HCT116 (cell line): ENCODE results near the gene ARID5B. TPM values are rescaled to one million over a fixed set of nuclear protein-coding genes. Genes with fewer than 3 reads are reported as not detected.

Experiments
- ATAC-seq: fragments of 200-7000 bp; cut with Tn5 transposase; 2 replicates; pipeline ENCODE4 v1.9.1; 2020; ENCODE audit warnings: mild to moderate bottlenecking, moderate library complexity
- BruUV-seq: library from RNA; stranded (reverse); fragments of 400-500 nt; replicated peaks from 2 replicates; lab custom pipeline; 2021; lab: Mats Ljungman, UMichigan
- CTCF ChIA-PET: fragments of 300-600 bp; sonication (Branson Sonifier 250); formaldehyde crosslinking; loops from one replicate; lab custom pipeline; 2021; ENCODE audit warnings: antibody characterized with exemption; lab: Charles Lee
- POLR2A ChIA-PET: fragments of 300-600, 350-600 bp; sonication (Branson Sonifier 250); formaldehyde crosslinking; loops from one replicate; lab custom pipeline; 2021; ENCODE audit warnings: antibody characterized with exemption; lab: Charles Lee
- RAD21 ChIA-PET, 2 experiments: fragments of 300-600 bp; sonication (Branson Sonifier 250); formaldehyde crosslinking; loops; one replicate each; lab custom pipeline; 2023; ENCODE audit warnings: low total read pairs in 2 of 2; ENCODE audit not compliant: uncharacterized antibody in 2 of 2, unreplicated experiment in 2 of 2, low non-redundant PET in 1 of 2; lab: Charles Lee
- DNase-seq: peaks from one replicate; pipeline ENCODE4 v3.0.0-alpha.2; 2010; ENCODE audit warnings: low read depth, low spot score
- H2AFZ ChIP-seq: fragments of 200-600 bp; shearing (Covaris generic), sonication (generic); 2 replicates; pipeline ENCODE4 v1.6.1; 2017; ENCODE audit warnings: low read depth, mixed run types, mixed read lengths, antibody characterized with exemption, low read length; ENCODE audit not compliant: poor library complexity, severe bottlenecking
- H3K27ac ChIP-seq: 2 replicates; pipeline ENCODE4 v1.5.1; 2012; ENCODE audit warnings: low read depth, low read length
- H3K27me3 ChIP-seq: fragments of 200-600 bp; sonication (generic); 2 replicates; pipeline ENCODE4 v1.6.1; 2016; ENCODE audit warnings: mixed run types, low read length, mixed read lengths; ENCODE audit not compliant: insufficient read depth
- H3K36me3 ChIP-seq, 2 experiments: fragments of 200-500 bp in 1 of 2; fragments of 200-600 bp in 1 of 2; sonication (Bioruptor generic) in 1 of 2; sonication (generic) in 1 of 2; 2 replicates each; pipeline versions ENCODE4 v1.5.1 to v1.6.1; 2014 to 2016; ENCODE audit warnings: low read length in 2 of 2, inconsistent platforms in 1 of 2, mixed read lengths in 1 of 2, mixed run types in 1 of 2; ENCODE audit not compliant: insufficient read depth in 2 of 2, control insufficient read depth in 1 of 2
- H3K4me1 ChIP-seq, 2 experiments: fragments of 200-600 bp in 1 of 2; sonication (generic) in 1 of 2; 2 replicates each; pipeline versions ENCODE4 v1.5.1 to v1.6.1; 2012 to 2017; ENCODE audit warnings: low read length in 2 of 2, inconsistent platforms in 1 of 2, mild to moderate bottlenecking in 1 of 2, mixed read lengths in 1 of 2, mixed run types in 1 of 2, moderate library complexity in 1 of 2; ENCODE audit not compliant: insufficient read depth in 2 of 2, control insufficient read depth in 1 of 2
- H3K4me2 ChIP-seq: fragments of 200-600 bp; sonication (generic); 2 replicates; pipeline ENCODE4 v1.6.1; 2017; ENCODE audit warnings: mixed run types, low read length, mixed read lengths
- H3K4me3 ChIP-seq, 2 experiments: fragments of 200-600 bp in 1 of 2; sonication (generic) in 1 of 2; replicated peaks in 1 of 2; 2 replicates each; pipeline ENCODE4 v1.5.1; 2011 to 2016; ENCODE audit warnings: low read length in 2 of 2, control low read depth in 1 of 2, low read depth in 1 of 2, mild to moderate bottlenecking in 1 of 2, mixed read lengths in 1 of 2, mixed run types in 1 of 2
- H3K79me2 ChIP-seq: fragments of 200-600 bp; sonication (generic); 2 replicates; pipeline ENCODE4 v1.6.1; 2017; ENCODE audit warnings: mild to moderate bottlenecking, mixed run types, low read length, moderate library complexity, mixed read lengths; ENCODE audit not compliant: insufficient read depth
- H3K9ac ChIP-seq: fragments of 200-600 bp; sonication (generic); 2 replicates; pipeline ENCODE4 v1.6.1; 2016; ENCODE audit warnings: low read length, mixed read lengths
- H3K9me2 ChIP-seq: fragments of 200-600 bp; sonication (generic), shearing (Covaris generic); 2 replicates; pipeline ENCODE4 v1.6.1; 2017; ENCODE audit warnings: mixed run types, mild to moderate bottlenecking, moderate library complexity; ENCODE audit not compliant: insufficient read depth
- H3K9me3 ChIP-seq, 2 experiments: fragments of 200-500 bp in 1 of 2; fragments of 200-600 bp in 1 of 2; sonication (Bioruptor generic) in 1 of 2; sonication (generic) in 1 of 2; 2 replicates each; pipeline ENCODE4 v1.6.1; 2014 to 2017; ENCODE audit warnings: low read length in 2 of 2, mixed read lengths in 2 of 2, inconsistent platforms in 1 of 2, low read depth in 1 of 2, mild to moderate bottlenecking in 1 of 2, mixed run types in 1 of 2, moderate library complexity in 1 of 2; ENCODE audit not compliant: control insufficient read depth in 1 of 2, insufficient read depth in 1 of 2
- H4K20me1 ChIP-seq: fragments of 200-600 bp; sonication (generic), shearing (Covaris generic); 2 replicates; pipeline ENCODE4 v1.6.1; 2017; ENCODE audit warnings: mixed run types, mild to moderate bottlenecking, moderate library complexity; ENCODE audit not compliant: insufficient read depth
- EGR1 ChIP-seq: IDR thresholded peaks from 2 replicates; pipeline ENCODE4 v1.6.1; 2012; ENCODE audit warnings: low read depth
- FOSL1 ChIP-seq: IDR thresholded peaks from 2 replicates; pipeline ENCODE4 v1.6.1; 2012; ENCODE audit warnings: low read depth
- MAX ChIP-seq: IDR thresholded peaks from 2 replicates; pipeline ENCODE4 v1.6.1; 2012
- POLR2AphosphoS5 ChIP-seq: IDR thresholded peaks from 2 replicates; pipeline ENCODE4 v1.6.1; 2011; ENCODE audit warnings: mild to moderate bottlenecking, low read depth, low read length, moderate library complexity
- SIN3A ChIP-seq: IDR thresholded peaks from 2 replicates; pipeline ENCODE4 v1.6.1; 2012; ENCODE audit warnings: low read depth
- SRF ChIP-seq: IDR thresholded peaks from 2 replicates; pipeline ENCODE4 v1.6.1; 2012; ENCODE audit warnings: low read depth
- TCF7L2 ChIP-seq: IDR thresholded peaks from 2 replicates; pipeline ENCODE4 v1.7.0; 2011; ENCODE audit warnings: borderline replicate concordance, inconsistent platforms; ENCODE audit not compliant: insufficient read depth, insufficient read length; ENCODE audit errors: extremely low read depth
- intact Hi-C: fragments of 100-400 bp; cut with micrococcal nuclease; formaldehyde crosslinking; loops from 2 replicates; pipeline ENCODE4 v1.10.0; 2022
- total RNA-seq: library from RNA; stranded (reverse); gene quantifications from one replicate; pipeline ENCODE4 v1.2.1, GENCODE V29; 2021; ENCODE audit not compliant: unreplicated experiment

Gene ARID5B
- total RNA-seq, 1 experiment from 2014 or later: 4.7 TPM

- TF ChIP-seq MAX: no peak
- TF ChIP-seq TCF7L2: no peak
- no peak for TF ChIP-seq POLR2AphosphoS5
- TF ChIP-seq FOSL1: no peak
- no peak for TF ChIP-seq SIN3A
Measured at GRCh38 chr10:61910894-61911293, 9.4 kb downstream of the ARID5B start.

GRCh38 chr10:61911425-61911824, 9.9 kb downstream of the ARID5B start:
- no peaks in the 10 kb centered on the region for H3K9me2 ChIP-seq
- ChIA-PET POLR2A (interaction anchor here (1.4 kb wide), 1 partner anchor 52 kb away, joined by 3 read pairs; no protein-coding TSS in a partner anchor), RAD21 (no interaction called here), CTCF (no interaction called here)
- no peak overlapping the region for H3K9ac ChIP-seq
- intact Hi-C loops: no loop called here
- H3K79me2 ChIP-seq: peaks cover 2% of the 10 kb centered on the region; the same call in 1 of the 2 replicates
- H3K36me3 ChIP-seq: no peaks in the 10 kb centered on the region
- DNase-seq (no peak), ATAC-seq (no peak)
- no peak overlapping the region for H3K4me2 ChIP-seq
- no peaks in the 10 kb centered on the region for H3K4me1 ChIP-seq
- no peak overlapping the region for H3K4me3 ChIP-seq
- H2AFZ ChIP-seq: no peak overlapping the region
- no peaks in the 10 kb centered on the region for H3K27me3 ChIP-seq
- TF ChIP-seq EGR1 (no peak), SRF (no peak)
- no peak overlapping the region for H3K27ac ChIP-seq
- no peaks in the 10 kb centered on the region for H4K20me1 ChIP-seq
- no peaks in the 10 kb centered on the region for H3K9me3 ChIP-seq
- BruUV-seq: no TSS peak

More at GRCh38 chr10:61910894-61911293, 9.4 kb downstream of the ARID5B start:
- POLR2A ChIA-PET: interaction anchor here (1.4 kb wide), 1 partner anchor 53 kb away, joined by 3 read pairs; no protein-coding TSS in a partner anchor
- CTCF ChIA-PET: no interaction called here
- Histone ChIP-seq H3K36me3 (no peaks in the 10 kb centered on the region), H3K4me2 (no peak overlapping the region), H3K4me3 (no peak overlapping the region), H3K9me2 (no peaks in the 10 kb centered on the region), H3K9me3 (no peaks in the 10 kb centered on the region), H3K27me3 (no peaks in the 10 kb centered on the region), H4K20me1 (no peaks in the 10 kb centered on the region), H3K79me2 (peaks cover 3% of the 10 kb centered on the region; the same call in 1 of the 2 replicates), H2AFZ (no peak overlapping the region), H3K9ac (no peak overlapping the region), H3K4me1 (no peaks in the 10 kb centered on the region), H3K27ac (no peak overlapping the region)
- no TSS peak for BruUV-seq
- RAD21 ChIA-PET: no interaction called here
- intact Hi-C loops: no loop called here
- ATAC-seq (no peak), DNase-seq (no peak)
